Measurements from ENCODE around the gene HAND1.

The HAND1 gene

GRCh38 chr5:154503698-154504039 is 25.6 kb upstream of the HAND1 start:
- DNase-seq = no peak

GRCh38 chr5:154502180-154502579 is 24.2 kb upstream of the HAND1 start:
- no peak for DNase-seq

DNA sequence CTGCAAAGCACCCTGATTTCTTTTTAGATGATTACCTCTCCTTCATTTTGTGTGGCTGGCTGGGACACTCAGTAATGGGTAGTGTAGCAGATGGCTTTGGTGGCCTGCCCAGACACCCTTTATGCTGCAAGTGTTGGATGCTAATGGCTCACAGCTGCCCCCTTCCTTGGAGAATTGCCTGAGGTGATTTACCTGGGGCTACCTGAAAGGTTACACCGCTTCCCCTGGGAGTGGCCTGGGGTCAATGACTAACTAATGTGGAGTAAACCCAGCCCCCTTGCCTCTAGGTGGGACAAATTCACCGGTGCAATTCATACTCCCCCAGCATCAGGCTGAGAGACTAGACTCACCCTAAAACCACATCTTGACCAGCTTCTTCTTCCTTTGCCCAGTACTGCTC is 23.5 kb upstream of the HAND1 start:
- no peak for DNase-seq

- DNase-seq = no peak
Observed at GRCh38 chr5:154498994-154499393, 21.0 kb upstream of the HAND1 start.

- no peak for DNase-seq
Observed at GRCh38 chr5:154498591-154498990, 20.6 kb upstream of the HAND1 start.

DNA sequence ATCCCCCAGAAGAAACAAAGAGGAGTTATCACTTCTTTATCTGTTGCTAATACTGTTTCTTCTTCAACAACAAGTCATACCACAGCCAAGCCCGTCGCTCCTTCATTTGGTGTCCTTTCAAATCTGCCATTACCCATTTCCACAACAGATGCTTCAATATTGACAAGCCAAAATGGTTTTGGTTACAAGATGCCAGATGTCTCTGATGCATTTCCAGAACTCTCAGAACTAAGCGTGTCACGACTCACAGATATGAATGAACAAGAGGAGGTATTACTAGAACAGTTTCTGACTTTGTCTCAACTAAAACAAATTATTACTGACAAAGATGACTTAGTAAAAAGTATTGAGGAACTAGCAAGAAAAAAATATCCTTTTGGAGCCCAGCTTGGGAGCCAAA is 16.0 kb upstream of the HAND1 start:
- no peak for DNase-seq

DNA sequence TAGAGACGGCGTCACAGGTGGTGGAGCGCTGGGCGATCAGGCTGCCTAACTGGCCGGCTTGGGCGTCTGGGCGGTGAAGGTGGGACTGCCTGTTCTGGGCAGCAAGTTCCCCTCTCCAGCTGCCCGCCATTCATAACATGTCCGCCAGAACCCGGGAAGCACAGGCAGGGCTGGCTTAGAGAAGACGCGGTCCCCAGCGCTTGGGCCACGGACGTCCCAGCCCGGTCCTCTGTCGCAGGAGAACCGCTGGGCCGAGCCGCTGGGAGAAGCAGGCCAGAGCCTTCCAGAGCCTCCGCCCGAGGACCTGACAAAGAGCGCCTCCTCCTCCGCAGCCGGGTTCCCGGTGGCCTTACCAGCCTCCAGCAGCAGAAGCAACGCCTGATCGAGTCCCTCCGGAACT is 15.2 kb upstream of the HAND1 start:
- no peak for DNase-seq

- DNase-seq = no peak
Observed at GRCh38 chr5:154491941-154492340, 13.9 kb upstream of the HAND1 start.

GRCh38 chr5:154487541-154487940 is 9.5 kb upstream of the HAND1 start:
- no peak for DNase-seq

GRCh38 chr5:154486427-154486866 is 8.4 kb upstream of the HAND1 start:
- no peak for DNase-seq

- no peak for DNase-seq
Observed at GRCh38 chr5:154485850-154486426, 7.9 kb upstream of the HAND1 start.

DNA sequence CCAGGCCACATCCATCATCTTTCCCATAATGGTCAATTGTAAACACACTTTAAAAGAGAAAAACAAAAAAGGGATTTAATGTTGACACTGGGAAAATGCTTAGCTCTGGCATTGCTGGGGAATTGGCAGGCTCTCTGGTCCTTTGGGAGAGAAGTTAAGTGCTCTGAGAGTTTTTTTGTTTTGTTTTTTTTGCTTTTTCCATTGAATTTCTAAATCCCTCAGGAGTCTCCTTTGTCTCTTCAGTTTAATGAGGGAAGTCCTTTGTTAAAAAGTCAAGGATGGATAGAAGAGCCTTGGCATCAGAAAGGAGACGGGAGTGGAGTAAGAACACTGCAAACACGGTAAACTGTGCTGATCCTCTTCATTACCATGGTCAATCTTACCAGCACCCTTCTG is 7.1 kb upstream of the HAND1 start:
- DNase-seq = no peak

GRCh38 chr5:154484393-154485095 is 6.5 kb upstream of the HAND1 start:
- no peak for DNase-seq

DNA sequence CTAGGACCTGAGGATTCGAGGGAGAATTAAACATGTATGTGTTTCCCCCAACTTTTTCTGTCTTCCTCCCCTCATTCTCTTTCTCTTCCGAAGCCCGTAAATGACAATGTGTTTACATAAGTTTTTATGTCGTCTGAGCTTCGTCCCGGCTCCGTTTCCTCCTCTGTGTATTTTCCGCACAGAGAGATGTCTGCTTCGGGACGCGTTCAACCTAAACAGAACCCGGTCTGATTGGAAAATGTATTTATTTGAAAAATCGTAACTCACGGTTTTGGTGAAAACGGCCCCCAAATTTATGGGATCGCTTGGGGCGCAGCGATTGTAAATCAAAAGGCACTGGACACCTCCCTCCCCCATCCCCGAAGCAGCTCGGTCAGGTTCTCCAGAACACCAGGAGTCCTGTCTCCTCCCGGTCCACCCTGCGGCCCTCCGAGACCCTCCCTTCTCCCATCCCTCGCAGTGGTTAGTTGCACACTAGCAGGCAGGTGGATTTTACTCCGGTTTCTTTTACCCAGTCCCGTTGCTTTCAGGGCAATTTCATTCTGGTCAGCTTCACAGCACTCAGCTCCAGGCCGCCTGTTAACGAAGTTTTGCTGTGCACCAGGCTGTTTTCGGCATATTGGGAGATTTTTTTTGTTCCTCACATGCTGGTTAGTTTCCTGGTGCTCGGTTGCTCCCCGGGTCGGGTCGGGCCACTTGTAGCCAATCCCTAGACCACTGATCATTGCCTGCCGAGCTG is 5.8 kb upstream of the HAND1 start:
- DNase-seq = no peak

GRCh38 chr5:154482528-154483449 is 4.8 kb upstream of the HAND1 start:
- no peak for DNase-seq

DNA sequence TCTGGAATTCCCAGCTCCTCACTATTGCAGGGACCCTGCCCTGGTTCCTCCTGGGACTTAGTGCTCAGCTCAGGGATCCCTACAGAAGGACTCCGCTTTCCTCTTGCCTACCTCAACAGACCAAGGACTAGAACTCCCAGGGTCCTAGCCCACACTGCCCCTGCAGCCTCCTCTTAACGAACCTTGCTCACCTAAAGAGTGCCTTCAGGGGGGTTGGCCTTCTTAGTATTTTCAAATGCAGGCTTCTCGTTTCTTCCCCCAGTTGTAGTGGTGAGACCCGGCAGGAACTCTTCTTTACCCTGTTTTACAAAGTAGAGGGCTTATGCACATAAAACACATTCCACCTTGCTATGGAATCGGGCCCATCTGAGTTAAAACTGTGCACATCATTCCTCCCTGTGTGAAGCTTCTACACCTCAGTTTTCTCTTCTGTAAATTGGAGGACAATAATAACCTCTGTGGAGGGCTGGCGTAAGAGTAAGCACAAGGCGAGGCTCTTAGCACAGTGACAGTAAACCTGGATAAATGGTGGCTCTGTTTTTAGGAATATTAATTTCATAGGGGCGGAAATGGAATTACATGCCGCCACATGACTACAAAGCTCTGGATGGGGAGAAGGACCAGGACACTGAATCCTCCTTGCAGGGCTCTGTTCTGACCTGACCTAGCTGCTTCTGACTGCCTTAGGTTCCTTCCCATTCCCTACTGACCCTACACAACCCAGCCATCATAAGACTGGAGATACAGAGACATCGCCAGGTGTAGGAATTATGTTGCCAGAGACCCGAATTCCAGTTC is 3.8 kb upstream of the HAND1 start:
- DNase-seq = no peak

GRCh38 chr5:154480847-154481246 is 2.8 kb upstream of the HAND1 start:
- DNase-seq = no peak

GRCh38 chr5:154479944-154480750 is 2.1 kb upstream of the HAND1 start:
- no peak for DNase-seq

- DNase-seq = no peak
Observed at GRCh38 chr5:154479160-154479943, 1.3 kb upstream of the HAND1 start.

- DNase-seq = no peak
Observed at GRCh38 chr5:154478752-154479159, 729 bp upstream of the HAND1 start.
